ENCODE data around the gene FEZ2.

- TF ChIP-seq RNF2 (IDR thresholded peaks at IDR 0.05; ENCODE audit: borderline replicate concordance, low read depth, low read length, missing control alignments, poor library complexity, severe bottlenecking), result no peak
- TF ChIP-seq POLR2A (IDR thresholded peaks at IDR 0.05; ENCODE audit: control extremely low read depth in 1 of 2, low read depth in 2 of 2, low read length in 2 of 2), result no peak
- no peak for TF ChIP-seq YY1 (IDR thresholded peaks at IDR 0.05; ENCODE audit: low read depth, low read length)
- TF ChIP-seq TCF12 (IDR thresholded peaks at IDR 0.05; ENCODE audit: low read depth, low read length), result no peak
- TF ChIP-seq CREB1 (IDR thresholded peaks at IDR 0.05), result no peak
- no peak for TF ChIP-seq POLR2AphosphoS5 (IDR thresholded peaks at IDR 0.05; ENCODE audit: low read depth, low read length)
- no peak for TF ChIP-seq SUZ12 (IDR thresholded peaks at IDR 0.05; ENCODE audit: low read length)
Observed at GRCh38 chr2:36596397-36596796, 1.6 kb downstream of the FEZ2 start.
